Liver (tissue), 3 donors: Measurements from ENCODE around the gene MCF2L2.

Experiments
- EGR1 ChIP-seq, 2 donors: IDR thresholded peaks; 2 replicates each; pipeline ENCODE4 v1.6.1; 2016 to 2018; ENCODE audit warnings: antibody characterized with exemption in 2 of 2, low read depth in 2 of 2
- GABPA ChIP-seq, 2 donors: IDR thresholded peaks in 1 of 2; conservative IDR thresholded peaks in 1 of 2; 2 replicates each; pipeline ENCODE4 v1.6.1; 2016; ENCODE audit warnings: antibody characterized with exemption in 2 of 2, mild to moderate bottlenecking in 1 of 2, moderate library complexity in 1 of 2
- HNF4G ChIP-seq: IDR thresholded peaks from 2 replicates; pipeline ENCODE4 v1.6.1; 2016; ENCODE audit warnings: antibody characterized with exemption
- JUND ChIP-seq, 2 donors: IDR thresholded peaks; 2 replicates each; pipeline ENCODE4 v1.6.1; 2016; ENCODE audit warnings: antibody characterized with exemption in 2 of 2
- RAD21 ChIP-seq, 2 donors: IDR thresholded peaks; 2 replicates each; pipeline ENCODE4 v1.6.1; 2016; ENCODE audit warnings: antibody characterized with exemption in 2 of 2, mild to moderate bottlenecking in 2 of 2
- REST ChIP-seq: IDR thresholded peaks from 2 replicates; pipeline ENCODE4 v1.6.1; 2016; ENCODE audit warnings: antibody characterized with exemption, mild to moderate bottlenecking
- RXRA ChIP-seq, 2 donors: IDR thresholded peaks; 2 replicates each; pipeline ENCODE4 v1.6.1; 2017 to 2018; ENCODE audit warnings: antibody characterized with exemption in 2 of 2, mild to moderate bottlenecking in 1 of 2
- SP1 ChIP-seq: IDR thresholded peaks from 2 replicates; pipeline ENCODE4 v1.6.1; 2018; ENCODE audit warnings: antibody characterized with exemption, mild to moderate bottlenecking
- ZBTB33 ChIP-seq: IDR thresholded peaks from 2 replicates; pipeline ENCODE4 v1.6.1; 2016; ENCODE audit warnings: antibody characterized with exemption
- TF ChIP-seq, protein P1 (sequence below): fragments of 150-350 bp; IDR thresholded peaks from 2 replicates; pipeline ENCODE4 v1.5.1; 2017; ENCODE audit warnings: improper control_type of control experiment, low read depth, low read length; ENCODE audit not compliant: missing input control
- TF ChIP-seq, protein P2 (sequence below): IDR thresholded peaks from 2 replicates; pipeline ENCODE4 v1.6.1; 2016; ENCODE audit warnings: antibody characterized with exemption
- TF ChIP-seq, protein P3 (sequence below): IDR thresholded peaks from 2 replicates; pipeline ENCODE4 v1.6.1; 2016; ENCODE audit warnings: antibody characterized with exemption
- donor health status: healthy.
- donor health status: healthy.

- no peak for TF ChIP-seq RAD21 (IDR thresholded peaks at IDR 0.05)
- TF ChIP-seq, protein P1, sequence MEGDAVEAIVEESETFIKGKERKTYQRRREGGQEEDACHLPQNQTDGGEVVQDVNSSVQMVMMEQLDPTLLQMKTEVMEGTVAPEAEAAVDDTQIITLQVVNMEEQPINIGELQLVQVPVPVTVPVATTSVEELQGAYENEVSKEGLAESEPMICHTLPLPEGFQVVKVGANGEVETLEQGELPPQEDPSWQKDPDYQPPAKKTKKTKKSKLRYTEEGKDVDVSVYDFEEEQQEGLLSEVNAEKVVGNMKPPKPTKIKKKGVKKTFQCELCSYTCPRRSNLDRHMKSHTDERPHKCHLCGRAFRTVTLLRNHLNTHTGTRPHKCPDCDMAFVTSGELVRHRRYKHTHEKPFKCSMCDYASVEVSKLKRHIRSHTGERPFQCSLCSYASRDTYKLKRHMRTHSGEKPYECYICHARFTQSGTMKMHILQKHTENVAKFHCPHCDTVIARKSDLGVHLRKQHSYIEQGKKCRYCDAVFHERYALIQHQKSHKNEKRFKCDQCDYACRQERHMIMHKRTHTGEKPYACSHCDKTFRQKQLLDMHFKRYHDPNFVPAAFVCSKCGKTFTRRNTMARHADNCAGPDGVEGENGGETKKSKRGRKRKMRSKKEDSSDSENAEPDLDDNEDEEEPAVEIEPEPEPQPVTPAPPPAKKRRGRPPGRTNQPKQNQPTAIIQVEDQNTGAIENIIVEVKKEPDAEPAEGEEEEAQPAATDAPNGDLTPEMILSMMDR = no peak
- TF ChIP-seq ZBTB33 = no peak
- no peak for TF ChIP-seq SP1
- TF ChIP-seq JUND (IDR thresholded peaks at IDR 0.05) = no peak
- TF ChIP-seq RXRA (IDR thresholded peaks at IDR 0.05) = no peak
- no peak for TF ChIP-seq GABPA (IDR thresholded peaks at IDR 0.05 in 1 of 2, conservative IDR thresholded peaks at IDR 0.05 in 1 of 2)
- TF ChIP-seq REST = no peak
- TF ChIP-seq, protein P2, sequence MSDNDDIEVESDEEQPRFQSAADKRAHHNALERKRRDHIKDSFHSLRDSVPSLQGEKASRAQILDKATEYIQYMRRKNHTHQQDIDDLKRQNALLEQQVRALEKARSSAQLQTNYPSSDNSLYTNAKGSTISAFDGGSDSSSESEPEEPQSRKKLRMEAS = no peak
- no peak for TF ChIP-seq HNF4G
- TF ChIP-seq EGR1 (IDR thresholded peaks at IDR 0.05; ENCODE audit: low read depth in 2 of 2) = no peak
- TF ChIP-seq, protein P3, sequence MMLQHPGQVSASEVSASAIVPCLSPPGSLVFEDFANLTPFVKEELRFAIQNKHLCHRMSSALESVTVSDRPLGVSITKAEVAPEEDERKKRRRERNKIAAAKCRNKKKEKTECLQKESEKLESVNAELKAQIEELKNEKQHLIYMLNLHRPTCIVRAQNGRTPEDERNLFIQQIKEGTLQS = no peak
Observed at GRCh38 chr3:183386651-183387050, 41.8 kb downstream of the MCF2L2 start.
